A549 treated with dexamethasone at 1 μM for 4 hours (cell line): Measurements from ENCODE around the gene SPANXN3. TPM values are rescaled to one million over a fixed set of nuclear protein-coding genes. Genes with fewer than 3 reads are reported as not detected.

Experiments
- total RNA-seq: library from RNA; stranded (reverse); fragments of 200-300 nt; extraction: Qiagen RNA extraction; gene quantifications from 5 replicates; pipeline ENCODE4 v1.2.3, GENCODE V29; 2022

The SPANXN3 gene
- not detected in 5 replicates for total RNA-seq

GRCh38 chrX:143517375-143517774 lies at the start of gene SPANXN3:
TSS of gene SPANXN3 (minus strand) at chrX:143517475. CDS start at chrX:143517391, 84 bp downstream.

Other genes starting within 250 kb of the SPANXN3 start
- 0.01 TPM in 1 of 5 replicates, not detected in the others for gene SLITRK4, start 118.6 kb upstream of the SPANXN3 start, total RNA-seq
- not detected in 5 replicates for gene SPANXN2, start 203.3 kb upstream of the SPANXN3 start, total RNA-seq